Measurements from ENCODE around the gene WRAP73.
A peak's percentile ranks its signal among the peaks of the same experiment; 100 is the strongest.

Gene WRAP73

DNA sequence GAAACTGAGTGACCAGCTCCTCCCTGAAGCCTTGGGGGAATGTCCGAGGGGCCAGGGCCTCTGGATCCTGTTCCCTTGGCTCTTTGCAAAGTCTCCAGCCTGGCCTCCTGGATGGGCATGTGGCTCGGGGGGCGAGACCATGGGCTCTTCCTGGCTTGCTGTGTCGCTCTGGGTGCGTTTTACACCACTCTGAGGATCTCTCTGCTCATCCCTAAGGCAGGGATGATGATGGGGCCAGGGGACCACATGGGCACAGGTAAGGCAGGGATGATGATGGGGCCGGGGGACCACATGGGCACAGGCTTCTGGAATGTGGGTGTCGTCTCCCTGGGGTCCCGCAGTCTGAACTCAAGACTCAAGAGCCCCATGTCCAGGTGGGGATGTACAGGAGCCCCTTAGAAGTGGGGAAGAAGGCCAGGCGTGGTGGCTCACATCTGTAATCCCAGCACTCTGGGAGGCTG, 20.1 kb upstream of the WRAP73 start:
- DNase-seq (ENCODE audit: insufficient read length, low spot score) (no peak), FAIRE-seq (no peak)

DNA sequence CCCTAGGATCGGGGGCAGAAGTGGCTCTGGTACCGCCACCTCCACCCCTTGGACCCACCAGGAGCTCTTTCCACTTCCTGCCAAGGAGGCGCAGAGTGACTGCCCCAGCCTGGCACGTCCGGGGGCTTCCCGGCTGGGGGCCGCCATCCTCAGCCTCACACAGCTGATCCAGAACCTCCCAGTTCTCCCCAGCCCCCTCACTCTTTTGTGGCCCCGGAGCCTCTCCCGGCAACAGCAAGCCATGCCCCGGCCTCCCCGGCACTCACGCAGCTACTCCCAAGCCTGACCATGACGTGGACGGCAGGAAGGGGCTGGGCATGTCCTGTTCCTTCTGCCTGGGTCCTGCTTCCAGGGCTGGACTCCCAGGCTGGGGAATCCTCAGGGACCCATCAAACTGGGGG, 19.5 kb upstream of the WRAP73 start:
- FAIRE-seq: no peak

DNA sequence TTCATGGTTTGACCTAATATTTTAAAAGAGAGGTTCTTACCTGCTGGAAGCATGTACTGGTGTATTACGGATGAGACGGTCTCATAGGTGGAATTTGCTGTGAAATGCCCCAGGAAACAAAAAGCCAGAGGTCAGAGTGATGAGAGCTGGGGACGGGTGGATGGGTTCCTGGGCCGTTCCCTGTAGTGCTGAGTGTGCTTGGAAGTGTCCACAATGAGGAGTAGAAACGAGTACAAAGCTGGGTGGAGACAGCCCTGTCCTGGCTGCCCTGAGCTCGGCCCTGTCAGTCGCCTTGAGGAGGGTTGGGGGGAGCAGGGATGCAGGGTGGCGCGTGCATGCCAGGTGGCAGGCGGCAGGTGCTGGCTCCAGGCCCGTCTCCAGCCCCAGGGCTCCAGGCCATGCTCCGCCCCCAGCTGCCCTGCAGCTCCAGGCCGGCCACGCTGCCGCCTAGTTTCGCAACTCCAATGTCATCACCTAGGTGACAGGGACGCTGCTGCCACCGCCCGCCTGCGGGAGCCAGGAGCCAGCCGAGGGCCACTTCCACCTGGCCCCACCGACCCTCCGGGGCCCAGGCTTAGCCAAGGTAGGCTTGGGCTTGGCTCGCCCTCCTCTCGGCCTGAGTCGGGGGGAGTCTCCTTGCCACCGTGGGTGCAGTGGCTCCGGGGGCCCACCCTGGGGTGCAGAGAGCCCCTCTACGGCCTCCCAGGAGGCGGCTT, 18.8 kb upstream of the WRAP73 start:
- FAIRE-seq: no peak
- no peak for DNase-seq (ENCODE audit: insufficient read length, low spot score)

More for the DNA sequence above, 19.5 kb upstream of the WRAP73 start:
- DNase-seq (ENCODE audit: insufficient read length, low spot score): no peak

DNA sequence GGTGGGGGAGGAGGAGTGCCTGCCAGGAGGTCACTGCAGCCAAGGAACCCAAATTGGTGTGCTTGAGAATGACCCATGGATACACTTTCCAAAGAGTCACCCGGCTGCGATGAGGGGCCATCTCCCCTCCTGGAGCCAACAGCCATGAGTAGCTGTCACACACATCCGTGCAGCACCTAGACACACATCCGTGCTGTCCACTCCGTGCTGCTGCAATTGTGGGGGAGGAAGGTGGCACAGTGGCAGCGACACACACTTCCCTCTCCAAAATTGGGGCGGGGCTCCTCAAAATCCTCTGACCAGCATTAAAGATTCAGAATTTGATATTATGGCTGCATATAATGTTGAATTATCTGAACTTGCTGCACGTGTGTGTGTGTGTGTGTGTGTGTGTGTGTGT, 18.2 kb upstream of the WRAP73 start:
- FAIRE-seq (no peak), DNase-seq (ENCODE audit: insufficient read length, low spot score) (no peak)

DNA sequence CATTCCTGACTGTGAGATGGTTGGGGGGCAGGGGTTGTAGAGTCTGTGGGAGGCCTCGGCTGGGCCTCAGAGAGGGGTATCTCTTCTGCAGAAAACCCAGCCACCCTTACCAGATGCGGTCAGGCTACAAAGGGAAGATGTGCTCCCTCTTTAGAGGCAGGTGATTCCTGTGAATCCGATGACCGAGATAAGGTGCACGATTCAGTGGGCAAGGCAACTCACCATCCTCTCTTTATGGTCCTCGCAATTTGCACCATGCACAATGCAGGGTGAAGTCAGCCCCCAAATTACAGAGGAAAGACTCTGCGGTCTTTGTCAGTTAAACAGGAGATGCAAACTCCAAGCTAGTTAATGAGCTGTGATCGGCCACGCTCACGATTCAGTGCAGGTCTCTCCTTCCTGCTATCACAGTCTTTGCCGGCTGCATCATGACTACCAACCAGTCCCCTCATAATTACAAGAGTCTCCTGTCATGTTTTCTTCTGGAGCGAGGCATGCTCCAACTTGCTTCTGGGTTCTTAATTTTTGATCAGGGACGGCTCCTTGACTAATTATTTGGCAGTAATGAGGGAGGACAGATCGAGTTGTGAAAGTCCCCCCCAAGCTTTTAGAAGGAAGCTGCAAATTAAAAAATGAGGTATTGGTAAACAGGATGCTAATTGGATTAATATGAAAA, 14.9 kb upstream of the WRAP73 start:
- DNase-seq (ENCODE audit: insufficient read length, low spot score) (no peak), FAIRE-seq (no peak)

DNA sequence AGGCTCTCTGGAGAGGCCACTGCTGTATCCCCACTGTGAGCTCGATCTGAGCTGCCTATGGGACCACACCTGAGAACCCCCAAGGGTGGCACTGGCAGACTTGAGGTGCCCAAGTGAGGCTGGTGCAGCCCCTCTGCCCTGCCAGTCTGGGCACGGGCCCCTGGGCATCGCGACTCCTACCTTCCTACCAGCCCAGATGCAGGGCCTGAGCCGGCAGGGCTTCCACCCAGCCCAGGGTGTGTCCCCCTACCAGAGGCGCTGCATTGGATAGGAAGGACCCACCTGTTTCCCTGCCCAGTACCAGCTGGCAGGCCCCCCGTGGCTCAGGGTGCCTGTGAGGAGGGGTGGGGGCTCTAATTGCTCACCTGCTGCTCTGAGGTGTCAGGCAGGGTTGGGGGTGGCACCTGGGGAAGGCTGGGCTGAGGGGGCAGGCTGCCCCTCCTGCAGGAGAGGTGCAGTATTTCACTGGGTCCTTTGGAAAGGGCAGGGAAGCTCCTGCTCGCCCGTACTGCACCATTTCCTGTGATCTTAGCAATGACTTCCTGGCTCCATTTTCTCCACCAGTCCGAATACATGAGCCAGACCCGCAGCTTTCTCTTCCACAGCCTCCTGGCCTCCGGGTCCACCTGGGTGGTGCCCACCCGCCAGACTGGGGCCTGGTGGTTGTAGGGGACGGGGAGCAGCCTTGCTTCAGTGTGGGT, 14.2 kb upstream of the WRAP73 start:
- FAIRE-seq: no peak

DNA sequence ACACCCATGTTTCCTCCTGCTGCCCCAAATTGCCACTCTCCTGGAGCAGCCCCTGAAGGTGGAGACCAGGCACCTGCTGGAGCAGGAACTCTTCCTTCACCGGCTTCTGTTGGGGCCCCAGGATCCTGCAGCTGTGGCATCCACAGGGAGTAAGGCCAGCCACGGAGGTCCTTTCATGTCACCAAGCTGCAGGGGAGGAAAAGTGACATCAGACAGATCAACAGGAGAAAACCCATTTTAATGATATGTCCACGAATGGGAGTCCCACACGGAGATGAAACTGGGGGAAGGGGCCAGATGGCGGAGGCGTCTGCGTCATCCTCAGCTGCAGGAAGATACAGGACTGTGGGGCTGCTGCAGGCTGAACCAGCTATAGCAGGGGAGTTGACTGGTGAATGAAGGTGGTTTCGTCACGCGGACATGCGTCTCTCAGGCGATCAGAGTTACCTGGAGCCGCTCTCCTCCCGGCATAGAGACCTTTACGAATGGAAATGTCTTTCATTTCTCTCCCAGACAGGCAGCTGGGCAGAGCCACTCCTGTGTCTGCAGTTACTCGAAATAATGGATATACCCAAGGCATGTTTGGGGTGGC, 12.3 kb upstream of the WRAP73 start:
- FAIRE-seq (no peak), DNase-seq (ENCODE audit: insufficient read length, low spot score) (no peak)

More for the DNA sequence above, 14.2 kb upstream of the WRAP73 start:
- no peak for DNase-seq (ENCODE audit: insufficient read length, low spot score)

DNA sequence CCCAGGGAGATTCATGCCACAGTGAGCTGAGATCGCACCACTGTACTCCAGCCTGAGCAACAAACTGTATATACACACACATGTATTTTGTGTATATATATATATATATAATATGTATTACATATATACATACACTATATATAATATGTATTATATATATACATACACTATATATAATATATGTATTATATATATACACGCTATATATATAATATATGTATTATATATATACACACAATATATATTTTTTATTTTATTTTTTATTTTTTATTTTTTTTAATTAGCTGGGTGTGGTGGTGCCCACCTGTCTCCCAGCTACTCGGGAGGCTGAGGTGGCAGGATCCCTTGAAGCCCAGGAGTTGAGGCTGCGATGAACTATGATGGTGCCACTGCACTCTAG, 11.7 kb upstream of the WRAP73 start:
- FAIRE-seq: no peak
- DNase-seq (ENCODE audit: insufficient read length, low spot score): no peak

DNA sequence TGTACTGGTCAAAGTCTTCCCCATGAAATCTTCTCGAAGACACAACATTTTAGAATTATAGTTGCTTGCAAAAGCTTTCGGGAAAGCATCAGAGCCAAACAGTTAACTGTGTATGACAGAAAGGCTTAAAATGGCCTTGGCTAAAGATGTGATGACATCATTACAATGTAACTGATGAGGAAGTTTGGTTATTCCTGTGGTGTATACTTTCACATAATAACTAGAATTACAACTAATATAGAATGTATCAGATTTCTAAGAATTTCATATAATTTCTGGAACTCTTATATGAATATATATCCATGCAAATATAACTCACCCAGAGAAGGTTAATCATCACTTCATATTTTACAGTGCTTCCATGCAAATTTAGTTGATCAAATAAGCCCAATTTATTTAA, 10.8 kb upstream of the WRAP73 start:
- FAIRE-seq: no peak
- DNase-seq (ENCODE audit: insufficient read length, low spot score): no peak

DNA sequence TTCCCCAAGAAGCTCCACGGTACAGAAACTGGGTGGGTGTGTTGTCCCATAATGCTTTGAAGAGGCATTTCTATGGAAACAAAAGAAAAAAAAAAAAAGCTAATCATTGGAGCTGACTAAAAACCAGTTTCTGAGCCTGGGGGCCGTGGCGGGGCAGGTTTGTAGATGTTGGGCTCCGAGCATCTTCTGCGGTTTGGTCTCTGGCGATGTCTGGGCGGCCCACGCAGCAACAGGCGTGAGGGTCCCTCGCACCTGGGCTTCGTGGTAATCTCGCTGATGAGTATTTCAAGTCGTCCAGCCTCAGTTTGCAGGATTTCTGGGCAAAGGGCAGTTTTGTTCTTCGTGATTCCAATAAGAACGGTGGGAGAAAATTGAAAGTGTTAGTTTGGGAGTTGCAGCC, 9.2 kb upstream of the WRAP73 start:
- FAIRE-seq (no peak), DNase-seq (ENCODE audit: insufficient read length, low spot score) (no peak)

DNA sequence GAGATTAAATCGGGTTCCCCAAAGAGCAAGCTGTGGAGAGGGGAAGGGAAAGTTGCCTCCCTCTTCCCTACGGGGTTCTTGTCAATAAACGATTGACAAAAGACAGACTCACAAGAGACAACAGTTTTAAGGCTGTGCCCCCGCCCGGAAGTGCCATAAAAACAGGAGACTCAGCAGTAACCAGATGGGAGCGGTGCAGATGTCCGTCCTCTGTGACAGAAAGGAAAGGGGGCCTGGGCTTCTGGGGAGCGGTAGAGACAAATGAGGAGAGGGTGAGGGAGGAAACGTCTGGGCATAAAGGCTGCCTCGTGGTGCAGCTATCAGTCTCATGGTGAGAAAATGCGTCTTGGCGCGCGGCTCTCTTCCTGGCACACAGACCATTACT, 8.3 kb upstream of the WRAP73 start:
- no peak for FAIRE-seq
- DNase-seq (ENCODE audit: insufficient read length, low spot score): no peak

DNA sequence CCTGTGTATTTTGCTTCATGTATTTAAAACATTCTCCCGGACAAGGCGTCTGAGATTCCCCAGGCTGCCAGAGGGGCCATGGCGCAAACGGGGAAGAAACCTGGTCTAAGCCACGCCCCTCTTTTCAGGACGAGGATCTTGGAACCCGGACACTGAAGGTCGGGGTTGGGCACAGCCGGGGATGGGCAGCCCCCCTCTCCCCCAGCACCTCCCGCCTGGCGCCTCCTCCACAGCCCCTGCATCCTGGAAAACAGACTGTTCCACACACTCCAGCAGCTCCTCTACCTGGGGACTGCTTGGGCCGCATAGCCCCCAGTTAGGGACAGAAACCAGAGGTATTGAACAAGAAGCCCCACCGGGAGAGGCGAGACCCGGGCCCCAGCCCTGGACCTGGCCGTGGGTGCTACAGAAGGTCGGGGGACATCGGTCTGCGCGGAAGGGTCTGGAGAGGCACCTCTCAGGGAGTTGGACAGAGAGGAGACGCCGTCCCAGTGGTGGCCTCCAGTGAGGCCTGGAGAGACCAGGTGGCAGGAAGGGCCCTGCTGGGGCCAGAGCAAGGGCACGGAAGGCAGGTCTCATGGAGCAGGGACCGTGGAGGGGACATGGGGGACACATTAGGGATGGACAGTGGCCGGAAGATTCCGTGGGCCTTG, 7.8 kb upstream of the WRAP73 start:
- no peak for DNase-seq (ENCODE audit: insufficient read length, low spot score)

DNA sequence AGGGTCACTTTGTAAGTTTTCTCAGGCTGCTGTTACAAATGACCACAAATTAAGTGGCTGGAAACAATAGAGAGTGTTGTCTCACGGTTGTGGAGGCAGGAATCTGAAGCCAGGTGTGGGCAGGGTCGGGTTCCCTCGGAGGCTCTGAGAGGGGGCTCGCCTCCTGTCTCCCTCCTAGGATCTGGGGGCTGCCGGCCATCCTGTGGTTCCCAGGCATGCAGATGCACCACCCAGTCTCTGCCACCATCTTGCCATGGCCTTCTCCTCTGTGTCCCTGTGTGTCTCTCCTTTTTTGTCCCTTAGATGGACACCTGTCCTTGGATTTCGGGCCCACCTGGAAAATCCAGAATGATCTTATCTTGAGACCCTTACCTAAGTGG, 7.2 kb upstream of the WRAP73 start:
- FAIRE-seq (no peak), DNase-seq (ENCODE audit: insufficient read length, low spot score) (no peak)

More for the DNA sequence above, 7.8 kb upstream of the WRAP73 start:
- FAIRE-seq: no peak

DNA sequence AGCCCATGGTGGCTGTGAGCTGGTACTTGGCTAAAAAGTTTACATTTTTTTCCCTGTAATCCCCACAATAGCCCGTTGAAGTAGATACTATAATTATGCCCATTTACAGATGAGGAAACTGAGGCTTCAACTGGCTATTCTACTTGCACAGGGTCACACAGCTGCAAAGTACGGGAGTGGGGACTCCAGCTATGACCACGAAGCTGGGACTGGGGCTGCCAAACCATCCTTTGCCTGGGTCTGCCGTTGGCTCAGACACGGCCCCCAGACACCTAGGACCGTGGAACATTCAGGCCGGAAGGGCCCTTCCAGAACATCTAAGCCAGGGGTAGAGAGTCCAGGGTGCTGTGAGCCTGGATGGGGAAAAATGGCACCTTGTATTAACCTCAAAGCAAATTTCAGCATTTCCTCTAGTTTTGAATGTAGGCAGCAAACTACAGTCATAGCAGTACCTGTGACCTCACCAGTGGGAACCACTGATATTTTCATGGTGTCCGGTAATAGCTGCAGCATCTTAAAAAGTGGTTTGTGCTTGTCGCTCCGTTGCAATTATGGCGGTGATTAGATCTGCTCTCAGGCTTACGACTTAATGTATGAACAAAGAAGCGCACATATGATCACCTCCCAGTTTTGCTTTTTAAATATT, 6.7 kb upstream of the WRAP73 start:
- no peak for DNase-seq (ENCODE audit: insufficient read length, low spot score)
- FAIRE-seq: no peak

DNA sequence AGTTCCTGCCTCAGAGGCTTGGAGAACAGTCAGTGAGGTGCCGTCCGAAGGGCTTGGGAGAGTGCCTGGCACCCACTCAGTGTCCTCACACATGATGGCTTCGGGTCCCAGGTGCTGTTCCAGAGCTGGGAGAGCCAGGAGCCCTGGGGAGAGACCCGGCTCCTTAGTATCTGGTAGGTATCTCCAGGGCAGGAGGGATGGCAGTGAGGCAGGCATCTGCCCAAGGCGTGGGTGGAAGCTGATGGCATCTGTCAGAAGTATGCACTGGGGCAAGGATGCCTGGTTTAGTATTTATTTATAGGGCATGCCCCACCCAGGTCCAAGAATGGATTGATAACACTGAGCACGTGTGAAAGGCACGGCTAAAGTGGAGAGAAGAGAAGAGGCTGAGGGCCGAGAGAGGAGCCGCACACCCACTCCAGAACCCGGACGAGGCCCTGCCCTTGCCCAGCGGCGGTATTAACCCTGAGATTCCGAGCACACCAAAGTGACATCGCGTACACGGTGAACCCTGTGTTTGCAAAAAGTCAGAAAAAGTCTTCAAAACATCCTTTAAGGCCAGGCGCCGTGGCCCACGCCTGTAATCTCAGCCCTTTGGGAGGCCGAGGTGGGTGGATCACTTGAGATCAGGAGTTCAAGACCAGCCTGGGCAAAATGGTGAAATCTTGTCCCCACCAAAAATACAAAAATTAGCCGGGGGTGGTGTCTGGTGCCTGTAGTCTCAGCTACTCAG, 4.8 kb upstream of the WRAP73 start:
- FAIRE-seq (no peak), DNase-seq (ENCODE audit: insufficient read length, low spot score) (no peak)

DNA sequence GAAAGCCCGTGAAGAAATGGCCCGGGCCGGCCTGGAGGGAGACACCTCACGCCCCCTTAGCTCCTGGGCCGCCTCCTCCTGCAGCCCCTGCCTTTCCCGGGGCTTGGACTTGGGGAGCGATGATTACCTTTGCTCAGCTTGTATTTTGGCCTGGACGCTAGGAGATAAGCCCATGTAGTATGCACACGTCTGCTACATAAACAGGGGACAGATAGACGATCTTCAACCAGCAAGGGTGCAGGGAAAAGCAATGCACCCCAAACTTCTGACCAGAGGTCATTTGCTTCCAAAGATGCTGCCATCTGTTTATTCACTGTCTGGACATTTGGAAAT, 3.3 kb upstream of the WRAP73 start:
- no peak for FAIRE-seq
- no peak for DNase-seq (ENCODE audit: insufficient read length, low spot score)

DNA sequence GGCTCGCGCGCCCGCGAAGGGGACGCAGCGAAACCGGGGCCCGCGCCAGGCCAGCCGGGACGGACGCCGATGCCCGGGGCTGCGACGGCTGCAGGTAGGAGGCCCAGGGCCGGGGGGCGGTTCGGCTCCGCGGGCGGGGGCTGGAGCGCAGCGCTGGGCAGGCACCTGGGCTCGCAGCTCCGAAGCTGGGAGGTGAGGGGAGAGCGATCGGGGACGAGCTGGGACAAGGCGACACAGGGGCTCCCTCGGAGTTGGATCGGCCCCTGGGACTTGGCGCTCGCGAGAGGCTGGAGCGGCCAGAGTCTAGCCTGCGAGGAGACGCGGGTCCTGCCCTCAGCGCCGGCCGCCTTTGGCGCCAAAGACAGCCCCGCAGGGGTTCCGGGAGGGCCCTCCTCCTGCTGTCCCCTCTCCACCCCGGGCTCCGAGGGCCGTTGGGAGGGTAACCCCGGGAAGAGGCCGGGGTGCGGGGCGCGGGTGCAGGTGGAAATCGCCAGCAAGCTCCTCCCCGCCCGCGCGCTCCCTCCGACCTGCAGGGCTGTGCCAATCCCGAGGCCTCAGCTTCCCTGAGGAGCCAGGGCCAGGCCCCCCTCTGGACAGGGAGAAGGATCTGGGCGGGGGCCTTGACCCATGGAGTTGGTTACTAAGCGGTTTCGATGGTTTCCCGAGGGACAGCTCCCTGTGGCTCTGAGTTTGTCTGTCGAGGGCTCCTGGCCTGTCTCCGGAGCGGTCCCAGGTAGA, 2.8 kb upstream of the WRAP73 start:
- FAIRE-seq: no peak
- DNase-seq (ENCODE audit: insufficient read length, low spot score): peak; percentile 29

DNA sequence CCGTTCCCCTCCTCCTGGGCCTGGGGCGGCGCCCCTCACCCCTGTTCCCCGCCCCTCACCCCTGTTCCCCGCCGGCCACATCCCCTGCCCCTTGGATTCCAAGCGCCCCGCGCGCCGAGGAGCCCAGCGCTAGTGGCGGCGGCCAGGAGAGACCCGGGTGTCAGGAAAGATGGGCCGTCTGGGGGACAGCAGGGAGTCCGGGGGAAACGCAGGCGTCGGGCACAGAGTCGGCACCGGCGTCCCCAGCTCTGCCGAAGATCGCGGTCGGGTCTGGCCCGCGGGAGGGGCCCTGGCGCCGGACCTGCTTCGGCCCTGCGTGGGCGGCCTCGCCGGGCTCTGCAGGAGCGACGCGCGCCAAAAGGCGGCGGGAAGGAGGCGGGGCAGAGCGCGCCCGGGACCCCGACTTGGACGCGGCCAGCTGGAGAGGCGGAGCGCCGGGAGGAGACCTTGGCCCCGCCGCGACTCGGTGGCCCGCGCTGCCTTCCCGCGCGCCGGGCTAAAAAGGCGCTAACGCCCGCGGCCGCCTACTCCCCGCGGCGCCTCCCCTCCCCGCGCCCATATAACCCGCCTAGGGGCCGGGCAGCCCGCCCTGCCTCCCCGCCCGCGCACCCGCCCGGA, 2.1 kb upstream of the WRAP73 start, which contains the start of gene TP73:
Gene TP73 (plus strand): TSS at position 587 of the 618 bp plus-strand sequence. CDS start 29,850 bp downstream, outside the sequence.
- FAIRE-seq (peak; percentile 58), DNase-seq (ENCODE audit: insufficient read length, low spot score) (peak; percentile 53)

All from HTR-8/SVneo (cell line).